NCI-H2227 (cell line): ENCODE measurements around the gene TCEAL7.
A peak's percentile ranks its signal among the peaks of the same experiment; 100 is the strongest.
"Not testable (repeated sequence)": the region's sequence is repeated elsewhere in the genome, so short reads cannot be mapped to it uniquely, and the experiment has no call there.

Experiments
- DNase-seq: peaks from one replicate; lab custom pipeline; 2025; ENCODE audit not compliant: unreplicated experiment; lab: John Stamatoyannopoulos, UW

TCEAL7 gene

GRCh38 chrX:103329991-103330390, at the start of gene TCEAL7:
TSS of gene TCEAL7 (plus strand) at chrX:103330239. CDS start at chrX:103331404, 1,165 bp downstream.
- peak; percentile 88 for DNase-seq

- DNase-seq: no peak
Measured at GRCh38 chrX:103293118-103293517, 36.9 kb upstream of the TCEAL7 start.

GRCh38 chrX:103304705-103305104, 25.3 kb upstream of the TCEAL7 start:
- DNase-seq: no peak

GRCh38 chrX:103305666-103306065, 24.4 kb upstream of the TCEAL7 start:
- DNase-seq: not testable (repeated sequence)

- DNase-seq: peak; percentile 46
Measured at GRCh38 chrX:103309860-103310554, 20.0 kb upstream of the TCEAL7 start.

- DNase-seq: peak; percentile 91
Measured at GRCh38 chrX:103310555-103311398, 19.3 kb upstream of the TCEAL7 start, which contains the start of gene BEX2. TSS of gene BEX2 (minus strand) at chrX:103310990. CDS start at chrX:103309976, 1,014 bp downstream.

- DNase-seq: no peak
Measured at GRCh38 chrX:103311399-103311780, 18.6 kb upstream of the TCEAL7 start.

- peak; percentile 66 for DNase-seq
Measured at GRCh38 chrX:103330681-103331288, 746 bp downstream of the TCEAL7 start.

GRCh38 chrX:103338663-103339062, 8.6 kb downstream of the TCEAL7 start:
- DNase-seq: no peak

GRCh38 chrX:103343105-103343504, 13.1 kb downstream of the TCEAL7 start:
- peak; percentile 48 for DNase-seq

GRCh38 chrX:103344606-103345005, 14.6 kb downstream of the TCEAL7 start:
- DNase-seq: no peak

- peak; percentile 35 for DNase-seq
Measured at GRCh38 chrX:103347682-103348397, 17.8 kb downstream of the TCEAL7 start.

- peak; percentile 92 for DNase-seq
Measured at GRCh38 chrX:103356130-103356798, 26.2 kb downstream of the TCEAL7 start, which contains the start of gene TCEAL9. TSS of gene TCEAL9 (plus strand) at chrX:103356506. CDS start at chrX:103357685, 1,179 bp downstream.

- DNase-seq: peak; percentile 25
Measured at GRCh38 chrX:103356858-103357257, 26.8 kb downstream of the TCEAL7 start.

- no peak for DNase-seq
Measured at GRCh38 chrX:103357871-103358270, 27.8 kb downstream of the TCEAL7 start.

GRCh38 chrX:103359605-103360004, 29.6 kb downstream of the TCEAL7 start:
- not testable (repeated sequence) for DNase-seq

GRCh38 chrX:103360092-103360491, 30.1 kb downstream of the TCEAL7 start:
- DNase-seq: no peak

GRCh38 chrX:103360916-103361315, 30.9 kb downstream of the TCEAL7 start:
- DNase-seq: no peak

GRCh38 chrX:103361798-103362197, 31.8 kb downstream of the TCEAL7 start:
- no peak for DNase-seq

GRCh38 chrX:103362474-103362873, 32.4 kb downstream of the TCEAL7 start:
- no peak for DNase-seq
